HL-60/S4 (cell line): ENCODE results near the gene RUNX1.
"Not testable (repeated sequence)": the region's sequence is repeated elsewhere in the genome, so short reads cannot be mapped to it uniquely, and the experiment has no call there.

ENCODE experiments used
- in situ Hi-C: fragments of 300-500 bp; cut with MboI; formaldehyde crosslinking; loops from 2 replicates; pipeline ENCODE4 v1.14.3; 2022; ENCODE audit warnings: low sequenced_read_pairs

RUNX1 gene

GRCh38 chr21:34995979-34996303, 53.2 kb downstream of the RUNX1 start:
- in situ Hi-C loops: no loop called here

GRCh38 chr21:34994766-34995631, 54.1 kb downstream of the RUNX1 start:
- in situ Hi-C loops: no loop called here

GRCh38 chr21:34993521-34993921, 55.6 kb downstream of the RUNX1 start:
- in situ Hi-C loops: not testable (repeated sequence)

GRCh38 chr21:34992736-34993398, 56.2 kb downstream of the RUNX1 start:
- in situ Hi-C loops: no loop called here

- in situ Hi-C loops: no loop called here
These were observed 56.9 kb downstream of the RUNX1 start for GRCh38 chr21:34992180-34992579.

- in situ Hi-C loops: no loop called here
These were observed 57.6 kb downstream of the RUNX1 start for GRCh38 chr21:34991366-34991957.

- in situ Hi-C loops: no loop called here
These were observed 58.3 kb downstream of the RUNX1 start for GRCh38 chr21:34990842-34991241.

GRCh38 chr21:34989337-34990151, 59.6 kb downstream of the RUNX1 start:
- in situ Hi-C loops: no loop called here

GRCh38 chr21:34988625-34989024, 60.5 kb downstream of the RUNX1 start:
- in situ Hi-C loops: no loop called here

GRCh38 chr21:34988139-34988538, 61.0 kb downstream of the RUNX1 start:
- in situ Hi-C loops: no loop called here

- in situ Hi-C loops: no loop called here
These were observed 61.5 kb downstream of the RUNX1 start for GRCh38 chr21:34987501-34988072.

GRCh38 chr21:34986561-34987500, 62.3 kb downstream of the RUNX1 start:
- in situ Hi-C loops: no loop called here

GRCh38 chr21:34984356-34985058, 64.6 kb downstream of the RUNX1 start:
- in situ Hi-C loops: no loop called here

- in situ Hi-C loops: no loop called here
These were observed 65.4 kb downstream of the RUNX1 start for GRCh38 chr21:34983680-34984086.

- in situ Hi-C loops: no loop called here
These were observed 67.3 kb downstream of the RUNX1 start for GRCh38 chr21:34981791-34982190.

GRCh38 chr21:34980423-34981115, 68.5 kb downstream of the RUNX1 start:
- in situ Hi-C loops: no loop called here

GRCh38 chr21:34979383-34979782, 69.7 kb downstream of the RUNX1 start:
- in situ Hi-C loops: no loop called here

- in situ Hi-C loops: no loop called here
These were observed 71.8 kb downstream of the RUNX1 start for GRCh38 chr21:34977333-34977732.
